NCI-H526 treated with DMSO at 0.1 percent for 48 hours (cell line): ENCODE measurements around the gene TSPAN32.

Source experiments
- DNase-seq: peaks from one replicate; lab custom pipeline; 2025; lab: John Stamatoyannopoulos, UW

Gene TSPAN32

GRCh38 chr11:2289350-2289749 is 12.5 kb upstream of the TSPAN32 start:
- no peak for DNase-seq

- no peak for DNase-seq
These were observed 12.0 kb upstream of the TSPAN32 start for GRCh38 chr11:2289859-2290258.

GRCh38 chr11:2290351-2290841 is 11.4 kb upstream of the TSPAN32 start:
- DNase-seq, result no peak

GRCh38 chr11:2293531-2293971 is 8.3 kb upstream of the TSPAN32 start:
- no peak for DNase-seq

DNA sequence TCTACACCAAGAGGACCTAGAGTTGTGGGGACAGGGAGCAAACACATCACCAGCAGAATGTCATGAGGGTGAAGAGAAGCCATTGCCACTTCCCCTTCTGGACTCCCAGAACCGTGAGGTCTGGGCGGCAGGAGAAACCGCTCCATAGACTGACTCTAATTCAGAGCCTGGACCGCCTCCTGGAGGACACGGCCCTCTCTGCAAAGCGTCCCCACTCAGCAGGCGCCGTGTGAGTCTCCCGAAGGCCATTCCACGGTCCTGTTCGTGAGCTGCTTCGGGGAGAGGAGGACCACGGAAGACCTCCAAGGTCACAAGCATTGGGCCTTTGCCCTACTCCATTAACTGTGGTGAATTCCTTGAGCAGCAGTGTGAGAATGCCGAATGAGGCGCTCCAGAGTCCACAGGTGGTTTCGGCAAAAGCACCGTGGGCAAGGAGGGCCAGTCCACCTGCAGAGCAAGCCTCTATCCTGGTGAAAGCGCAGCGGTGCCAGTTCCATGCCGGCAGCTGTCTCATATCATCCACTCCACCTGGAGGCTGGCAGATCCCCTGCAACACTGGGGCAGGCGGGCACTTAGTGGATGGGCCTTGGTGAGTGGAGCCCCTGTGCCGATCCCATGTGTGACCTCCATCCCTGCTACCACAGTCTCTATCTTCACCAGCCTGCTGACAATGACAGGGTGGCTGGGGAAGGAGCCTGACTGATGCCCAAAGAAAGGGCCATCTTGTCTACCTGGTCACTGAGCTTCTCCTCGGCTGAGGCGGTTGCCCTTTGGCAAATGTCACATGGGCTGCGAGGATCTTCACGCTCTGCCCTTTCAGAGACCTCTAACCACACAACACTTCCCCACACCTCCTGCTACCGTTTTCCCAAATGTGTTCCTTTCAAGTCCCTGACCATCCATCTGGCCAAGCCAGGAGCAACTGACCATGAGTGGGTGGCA is 7.6 kb upstream of the TSPAN32 start:
- DNase-seq, result no peak

DNA sequence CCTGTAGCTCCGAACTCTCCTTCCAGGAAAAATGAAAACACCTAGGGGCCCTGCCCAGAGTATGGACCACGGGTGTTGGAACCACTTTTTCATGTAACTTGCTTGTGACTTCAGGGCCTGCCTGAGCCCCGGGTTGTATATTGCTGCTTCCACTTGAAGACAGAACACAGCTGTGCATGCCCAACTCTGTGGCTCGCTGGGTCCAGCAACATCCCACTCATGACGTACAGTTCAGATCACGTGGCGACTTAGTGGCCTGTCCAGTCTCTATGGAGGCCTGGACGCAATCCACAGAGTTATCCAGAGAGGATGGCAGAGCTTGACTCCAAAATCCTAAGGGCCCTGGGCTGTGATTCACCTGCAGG is 6.9 kb upstream of the TSPAN32 start:
- DNase-seq, result no peak

DNA sequence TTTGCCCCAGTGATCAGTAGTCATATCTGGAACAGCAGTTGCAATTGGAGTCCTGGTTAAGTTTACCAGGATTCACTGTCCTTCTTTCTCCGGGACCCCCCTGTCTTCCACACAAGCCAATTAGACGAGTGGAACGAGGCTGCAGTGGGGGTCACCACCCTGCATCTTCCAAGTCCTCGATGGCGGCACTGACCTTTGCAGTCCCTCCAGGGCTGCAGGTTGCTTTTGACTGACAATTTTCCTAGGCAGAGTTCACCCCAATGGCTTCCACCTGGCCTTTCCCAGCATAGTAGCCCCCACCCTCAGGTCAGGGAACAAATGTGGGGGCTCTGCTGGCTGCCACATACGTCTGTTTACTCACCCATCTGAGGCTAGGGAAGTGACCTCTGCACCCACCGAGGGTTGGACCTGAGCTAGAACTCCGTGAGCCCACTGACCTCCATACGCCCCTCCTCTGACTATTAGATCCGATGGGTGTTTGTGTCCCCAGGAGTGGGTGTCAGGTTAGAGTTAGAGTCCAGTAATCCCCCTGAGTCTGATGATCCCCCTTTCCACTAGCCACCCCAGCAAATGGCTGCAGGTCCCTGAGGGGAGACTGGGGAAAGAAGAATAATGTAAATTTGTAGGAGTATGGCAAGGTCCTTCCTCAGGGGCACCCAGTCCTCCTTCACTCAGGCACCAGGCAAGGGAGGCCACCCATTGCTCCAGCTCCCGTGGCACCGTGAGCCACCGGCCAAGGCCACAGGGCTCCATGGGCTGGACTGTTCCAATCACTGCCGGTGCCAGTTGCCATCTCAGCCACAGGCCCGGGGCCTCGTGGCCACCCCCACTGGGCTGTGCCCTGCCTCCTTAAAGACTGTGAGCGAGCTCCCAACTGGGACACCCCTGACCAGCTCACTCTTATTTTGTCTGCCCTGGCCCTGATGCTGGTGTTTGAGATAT is 5.6 kb upstream of the TSPAN32 start:
- DNase-seq, result no peak

DNA sequence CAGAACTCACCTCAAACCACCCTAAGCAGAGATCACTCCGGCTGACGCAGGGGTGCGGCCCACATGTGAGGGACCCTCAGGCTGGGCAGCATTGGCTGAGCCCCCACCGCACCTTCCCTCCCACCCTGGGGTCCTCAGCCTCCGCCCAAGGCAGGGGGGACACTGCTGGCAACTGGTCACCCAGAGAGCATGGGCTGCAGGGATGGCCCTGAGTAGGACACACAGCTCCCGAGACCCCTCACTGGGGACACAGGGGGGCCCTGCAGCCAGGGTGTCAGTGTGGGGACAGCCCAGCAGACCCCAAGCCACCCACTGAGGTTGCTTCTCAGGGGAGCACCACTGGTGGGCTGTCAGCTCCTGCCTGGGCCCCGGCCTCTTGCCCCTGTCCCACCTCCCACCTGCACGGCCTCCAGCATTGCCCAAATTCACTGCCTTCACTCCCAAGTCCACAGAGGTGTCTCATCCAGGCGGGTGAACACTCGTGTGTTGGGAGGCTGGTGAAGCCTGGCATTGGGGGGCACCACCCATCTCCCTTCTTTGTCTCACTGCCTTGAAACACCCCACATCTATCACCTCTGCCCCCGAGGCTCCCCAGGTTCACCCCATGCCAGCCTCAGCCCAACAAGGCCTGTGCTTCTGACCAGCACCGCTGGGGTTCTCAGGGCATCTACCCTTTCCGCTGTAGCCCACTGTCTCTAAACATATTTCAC is 4.7 kb upstream of the TSPAN32 start:
- DNase-seq, result no peak

DNA sequence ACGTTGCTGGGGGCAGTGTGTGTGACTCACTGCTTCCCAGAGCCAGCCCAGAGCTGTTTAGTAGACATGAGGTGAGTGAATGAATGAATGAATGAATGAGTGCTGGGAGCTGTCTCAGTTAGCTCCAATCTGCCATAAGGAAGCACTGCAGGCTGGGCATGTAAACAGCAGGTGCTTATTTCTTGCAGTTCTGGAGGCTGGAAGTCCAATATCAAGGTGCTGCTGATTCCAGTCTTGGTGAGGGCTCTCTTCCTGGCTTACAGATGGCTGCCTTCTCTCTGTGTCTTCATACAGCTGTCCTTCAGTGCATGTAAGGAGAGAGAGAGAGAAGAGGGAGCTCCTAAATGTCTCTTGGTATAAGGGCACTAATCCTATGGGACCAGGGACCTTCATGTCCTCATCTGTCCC is 4.2 kb upstream of the TSPAN32 start:
- no peak for DNase-seq

- no peak for DNase-seq
These were observed 3.5 kb upstream of the TSPAN32 start for GRCh38 chr11:2298131-2298794.

DNA sequence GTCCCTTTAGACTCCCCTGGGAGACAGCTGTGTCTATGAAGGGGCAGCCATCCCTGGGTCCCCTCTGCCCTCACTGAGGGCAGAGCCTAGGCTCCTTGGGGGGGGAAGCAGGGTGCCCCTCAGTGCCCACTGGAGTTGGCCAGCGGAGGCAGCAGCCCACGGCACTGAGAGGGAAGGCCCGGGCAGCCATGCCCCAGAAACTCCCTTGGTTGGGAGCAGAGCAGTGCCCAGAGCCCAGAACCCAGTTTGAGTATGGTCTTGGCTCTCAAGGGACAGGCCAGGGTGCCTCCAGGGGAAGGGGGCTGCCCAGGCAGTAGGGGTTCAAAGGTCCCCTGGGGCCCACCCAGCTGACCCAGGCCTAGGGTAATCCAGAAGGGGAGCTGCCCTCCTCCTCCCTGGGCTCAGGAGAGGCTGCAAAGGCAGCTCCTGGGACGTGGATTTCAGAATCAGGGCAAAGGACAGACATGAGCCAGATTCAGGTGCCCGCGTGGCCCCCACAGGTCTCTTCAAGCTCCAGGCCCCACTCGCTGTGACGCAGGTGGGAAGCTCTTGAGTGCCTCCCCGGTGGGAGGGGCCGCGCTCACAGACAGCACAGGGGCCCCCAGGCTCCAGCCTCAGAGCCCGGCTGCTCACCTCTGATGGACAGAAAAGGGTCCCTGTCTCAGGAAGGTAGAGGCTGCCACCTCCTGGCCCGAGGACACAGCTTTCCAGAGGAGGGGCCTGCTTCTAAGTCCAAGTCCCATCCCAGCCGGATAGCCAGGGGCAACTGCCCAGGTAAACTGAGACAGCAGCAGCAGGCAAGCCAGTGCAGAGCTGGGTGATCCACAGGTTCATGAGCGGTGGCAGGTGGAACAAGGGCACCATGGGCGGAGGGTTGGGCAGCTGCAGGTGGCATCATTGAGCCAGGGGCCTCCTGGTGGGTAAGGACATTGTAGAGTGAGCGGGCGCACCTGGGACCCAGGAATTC is 2.7 kb upstream of the TSPAN32 start:
- peak; percentile 76 for DNase-seq

- no peak for DNase-seq
These were observed 2.0 kb upstream of the TSPAN32 start for GRCh38 chr11:2299773-2300172.

GRCh38 chr11:2300290-2300935 is 1.4 kb upstream of the TSPAN32 start:
- DNase-seq, result no peak

DNA sequence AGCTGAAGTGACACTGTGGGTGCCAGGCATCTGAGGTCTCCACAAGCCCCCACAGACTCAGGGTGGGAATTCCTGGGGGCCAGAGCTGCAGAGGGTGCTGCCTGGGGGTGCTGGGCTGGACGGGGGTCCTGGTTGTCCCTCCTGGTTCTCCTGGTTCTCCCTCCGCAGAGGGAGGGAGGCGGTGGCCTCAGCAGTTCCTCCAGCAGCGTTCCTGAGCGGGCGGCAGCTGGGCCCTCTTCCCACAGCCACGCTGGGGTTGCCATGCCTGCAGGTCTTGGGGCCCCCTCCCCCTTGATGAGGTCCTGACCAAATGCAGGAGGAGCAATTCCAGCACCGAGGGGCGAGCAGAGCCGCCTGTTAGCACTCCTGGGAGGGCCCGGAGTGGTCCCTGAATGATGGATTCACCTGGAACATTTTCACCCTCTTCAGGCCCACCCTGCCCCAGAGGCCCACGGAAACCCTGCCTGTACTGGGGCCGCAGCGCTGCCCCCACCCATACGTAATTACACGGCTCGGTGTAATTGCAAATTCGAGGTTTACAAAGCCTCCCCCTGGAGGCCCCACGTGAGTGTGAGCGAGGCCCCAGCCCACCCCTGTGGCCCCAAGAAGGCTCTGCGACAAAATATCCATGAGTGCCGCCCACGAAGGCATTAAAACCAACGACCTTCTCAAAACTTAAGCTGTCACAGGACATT is 730 bp upstream of the TSPAN32 start:
- no peak for DNase-seq

GRCh38 chr11:2302306-2302895 is 588 bp downstream of the TSPAN32 start:
- DNase-seq, result no peak

GRCh38 chr11:2302896-2303626 is 1.2 kb downstream of the TSPAN32 start:
- DNase-seq, result no peak

GRCh38 chr11:2303627-2304505 is 2.1 kb downstream of the TSPAN32 start:
- DNase-seq, result no peak
